Measurements from ENCODE around the gene TSPAN3. TPM values are rescaled to one million over a fixed set of nuclear protein-coding genes. Genes with fewer than 3 reads are reported as not detected.

TSPAN3 gene
- 277 and 280 TPM in 2 replicates for total RNA-seq

DNA sequence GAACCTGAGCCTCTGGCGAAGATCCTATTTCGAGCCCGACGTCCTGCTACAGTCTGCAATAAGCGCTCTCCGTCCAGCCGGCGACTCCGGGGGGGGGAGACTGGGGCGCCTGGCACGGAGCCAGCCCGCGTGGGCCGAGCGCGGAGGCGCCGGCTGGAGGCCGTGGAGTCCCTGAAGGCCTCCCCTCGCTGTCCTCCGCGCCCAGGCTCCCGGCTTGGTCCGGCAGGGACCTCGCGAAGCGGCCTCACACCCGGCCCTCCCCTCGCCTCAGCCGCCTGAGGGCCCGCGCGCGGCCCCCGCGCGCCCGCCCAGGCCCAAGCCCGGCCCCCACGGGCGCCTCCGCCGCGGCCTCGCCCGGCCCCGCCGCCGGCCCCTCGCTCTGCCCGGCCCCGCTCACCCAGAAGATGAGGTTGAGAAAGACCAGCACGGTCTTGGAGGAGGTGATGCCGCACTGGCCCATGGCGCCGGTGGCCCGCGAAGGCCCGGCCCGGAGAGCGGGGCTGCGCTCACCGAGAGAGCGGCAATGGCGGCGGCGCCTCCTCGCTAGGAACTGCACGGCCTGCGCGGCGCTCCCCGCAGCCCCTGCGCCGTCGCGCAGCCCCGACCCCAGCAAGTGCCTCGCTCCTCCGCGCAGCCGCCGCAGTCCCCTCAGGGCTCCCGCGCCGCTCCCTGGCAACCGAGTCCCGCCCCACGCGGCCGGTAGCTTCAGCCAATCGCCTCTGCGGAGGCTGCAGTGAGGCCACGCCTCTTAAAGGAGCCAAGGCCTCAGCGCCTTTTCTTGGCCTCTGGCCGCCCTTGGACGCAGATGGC is at the start of gene TSPAN3:
TSS of gene TSPAN3 (minus strand) at position 615 of the 810 bp plus-strand sequence. CDS start at position 460, 155 bp downstream.

DNA sequence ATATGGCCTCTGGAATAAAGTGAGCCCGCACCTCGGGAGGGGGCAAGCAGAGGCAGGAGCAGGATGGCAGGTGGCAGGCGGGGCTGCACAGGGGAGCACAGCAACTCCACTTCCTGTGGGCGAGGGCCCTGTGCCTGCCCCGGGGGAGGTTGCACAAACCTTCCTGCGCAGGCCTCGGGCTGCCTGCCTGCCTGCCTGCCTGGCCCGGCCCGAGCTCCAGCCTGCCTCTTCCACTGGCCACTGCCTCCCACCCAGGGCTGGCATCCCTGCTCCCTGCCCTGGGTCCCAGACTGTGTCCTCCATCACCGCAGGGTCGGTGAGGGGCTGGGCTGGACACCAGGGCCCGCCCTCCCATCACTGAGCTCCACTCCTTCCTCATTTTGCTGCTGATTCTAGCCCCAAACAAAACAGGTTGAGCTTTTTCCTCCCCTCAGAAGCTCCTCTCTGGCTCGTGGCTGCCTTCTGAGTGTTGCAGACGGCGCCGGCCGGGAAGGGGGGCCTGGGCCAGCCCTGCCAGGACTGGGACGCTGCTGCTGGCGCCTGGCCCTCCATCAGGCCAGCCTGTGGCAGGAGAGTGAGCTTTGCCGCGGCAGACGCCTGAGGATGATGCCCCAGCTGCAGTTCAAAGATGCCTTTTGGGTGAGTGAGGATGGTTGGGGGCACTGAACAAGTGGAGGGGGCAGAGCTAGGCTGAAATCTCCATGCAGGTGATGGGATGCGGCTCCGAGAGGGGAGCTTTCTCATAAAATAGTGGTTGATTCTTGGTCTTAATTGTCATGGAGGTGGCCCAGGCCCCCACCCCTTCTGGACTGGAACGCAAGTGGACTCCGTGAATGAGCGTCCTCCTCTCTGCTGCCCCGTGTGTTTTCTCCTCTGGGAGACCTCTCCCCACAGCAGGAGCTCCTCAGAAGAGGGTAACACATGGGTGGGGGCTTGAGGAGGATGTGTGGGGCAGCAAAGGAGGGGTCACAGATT is 75.7 kb downstream of the TSPAN3 start, which contains the start of gene PSTPIP1:
TSS of gene PSTPIP1 (plus strand) at position 156 of the 975 bp plus-strand sequence. CDS start at position 604, 448 bp downstream.

Other genes with a start within 250 kb of the TSPAN3 start
- 4.6 and 6.1 TPM in 2 replicates for gene SCAPER, start 165.8 kb downstream of the TSPAN3 start, total RNA-seq
- 37.7 and 57.8 TPM in 2 replicates for gene RCN2, start 139.4 kb downstream of the TSPAN3 start, total RNA-seq
- 0.09 and 0.47 TPM in 2 replicates for gene PSTPIP1, start 76.0 kb downstream of the TSPAN3 start, total RNA-seq